ENCODE results near the gene ANKLE1.

GRCh38 chr19:17331045-17331558 lies 49.4 kb downstream of the ANKLE1 start:
- TF ChIP-seq CTCF (conservative IDR thresholded peaks at IDR 0.05; ENCODE audit: low read length) (no peak), EZH2phosphoT487 (IDR thresholded peaks at IDR 0.05; ENCODE audit: borderline replicate concordance) (no peak)
